ENCODE results near the gene FETUB. TPM values are rescaled to one million over a fixed set of nuclear protein-coding genes. Genes with fewer than 3 reads are reported as not detected.

Gene FETUB
- total RNA-seq, 2 experiments from 2014 or later = not detected

DNA sequence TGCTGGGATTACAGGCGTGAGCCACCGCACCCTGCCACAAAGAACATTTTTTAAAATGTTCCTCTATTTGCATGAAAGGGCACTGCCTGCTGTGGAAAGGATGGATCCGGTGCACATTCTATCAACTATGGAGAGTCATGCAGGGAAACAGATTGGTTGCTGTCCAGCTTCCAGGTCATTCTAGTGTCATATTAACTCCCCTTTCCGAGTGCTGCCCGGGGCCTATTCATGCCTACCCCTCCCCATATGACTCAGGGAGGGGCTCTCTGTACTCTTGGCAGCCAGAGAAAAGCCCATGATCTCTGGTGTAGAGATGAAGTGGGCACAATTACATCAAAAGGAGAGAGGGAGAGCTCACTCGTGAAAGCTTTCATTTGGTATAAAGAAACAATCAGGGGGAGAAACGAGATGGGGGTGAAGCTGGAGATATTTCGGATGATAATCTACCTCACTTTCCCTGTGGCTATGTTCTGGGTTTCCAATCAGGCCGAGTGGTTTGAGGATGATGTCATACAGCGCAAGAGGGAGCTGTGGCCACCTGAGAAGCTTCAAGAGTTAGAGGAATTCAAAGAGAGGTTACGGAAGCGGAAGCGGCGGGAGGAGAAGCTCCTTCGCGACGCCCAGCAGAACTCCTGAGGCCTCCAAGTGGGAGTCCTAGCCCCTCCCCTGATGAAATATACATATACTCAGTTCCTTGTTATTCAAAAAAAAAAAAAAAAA is 43.5 kb upstream of the FETUB start:
- POLR2A ChIA-PET = interaction anchor here (0.6 to 1.1 kb wide), 3 partner anchors 14 to 1435 kb away, joined by 3 to 4 read pairs (median 3); partner anchors contain the start of gene AHSG

DNA sequence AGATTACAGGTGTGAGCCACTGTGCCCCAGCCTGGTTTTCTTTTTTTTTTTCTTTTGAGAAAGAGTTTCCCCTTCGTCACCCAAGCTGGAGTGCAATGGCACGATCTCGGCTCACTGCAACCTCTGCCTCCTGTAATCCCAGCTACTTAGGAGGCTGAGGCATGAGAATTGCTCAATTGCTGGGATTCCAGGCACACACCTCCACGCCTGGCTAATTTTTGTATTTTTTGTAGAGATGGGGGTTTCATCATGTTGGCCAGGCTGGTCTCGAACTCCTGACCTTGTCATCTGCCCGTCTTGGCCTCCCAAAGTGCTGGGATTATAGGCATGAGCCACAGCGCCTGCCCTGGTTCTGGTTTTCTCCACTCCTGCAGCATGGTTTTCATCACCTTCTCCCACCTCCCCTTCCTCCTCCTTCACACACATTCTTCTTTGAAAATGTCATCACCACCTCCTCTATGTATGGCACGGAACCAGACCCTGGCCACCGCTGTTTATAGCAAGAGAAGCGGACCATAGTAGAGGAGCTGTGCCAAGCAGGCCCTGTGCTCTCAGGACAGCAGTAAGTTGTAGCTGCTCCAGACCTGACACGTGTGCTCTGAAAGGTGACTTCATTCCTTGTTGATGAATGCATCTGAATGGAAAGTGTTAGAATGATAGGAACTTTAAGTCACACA is 42.0 kb upstream of the FETUB start:
- no peaks in the 10 kb centered on the region for H3K9me3 ChIP-seq (ENCODE audit: low read length)
- no peaks in the 10 kb centered on the region for H3K36me3 ChIP-seq (ENCODE audit: insufficient read depth, low read length)
- ChIA-PET CTCF (ENCODE audit: unreplicated experiment) (no interaction called here), POLR2A (interaction anchor here (0.7 kb wide), 1 partner anchor 316 kb away, joined by 6 read pairs; no protein-coding TSS in a partner anchor)
- no peak overlapping the region for H3K4me2 ChIP-seq (ENCODE audit: low read length)
- no peak overlapping the region for H3K27ac ChIP-seq (ENCODE audit: low read depth, low read length, poor library complexity, severe bottlenecking)
- TF ChIP-seq, protein P1, sequence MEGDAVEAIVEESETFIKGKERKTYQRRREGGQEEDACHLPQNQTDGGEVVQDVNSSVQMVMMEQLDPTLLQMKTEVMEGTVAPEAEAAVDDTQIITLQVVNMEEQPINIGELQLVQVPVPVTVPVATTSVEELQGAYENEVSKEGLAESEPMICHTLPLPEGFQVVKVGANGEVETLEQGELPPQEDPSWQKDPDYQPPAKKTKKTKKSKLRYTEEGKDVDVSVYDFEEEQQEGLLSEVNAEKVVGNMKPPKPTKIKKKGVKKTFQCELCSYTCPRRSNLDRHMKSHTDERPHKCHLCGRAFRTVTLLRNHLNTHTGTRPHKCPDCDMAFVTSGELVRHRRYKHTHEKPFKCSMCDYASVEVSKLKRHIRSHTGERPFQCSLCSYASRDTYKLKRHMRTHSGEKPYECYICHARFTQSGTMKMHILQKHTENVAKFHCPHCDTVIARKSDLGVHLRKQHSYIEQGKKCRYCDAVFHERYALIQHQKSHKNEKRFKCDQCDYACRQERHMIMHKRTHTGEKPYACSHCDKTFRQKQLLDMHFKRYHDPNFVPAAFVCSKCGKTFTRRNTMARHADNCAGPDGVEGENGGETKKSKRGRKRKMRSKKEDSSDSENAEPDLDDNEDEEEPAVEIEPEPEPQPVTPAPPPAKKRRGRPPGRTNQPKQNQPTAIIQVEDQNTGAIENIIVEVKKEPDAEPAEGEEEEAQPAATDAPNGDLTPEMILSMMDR (conservative IDR thresholded peaks at IDR 0.05; ENCODE audit: low read length) = no peak
- no peak for TF ChIP-seq EZH2phosphoT487 (IDR thresholded peaks at IDR 0.05; ENCODE audit: borderline replicate concordance, low read depth, low read length)
- H3K9me2 ChIP-seq (ENCODE audit: insufficient read depth, low read length) = no peaks in the 10 kb centered on the region
- no peak for DNase-seq (ENCODE audit: low spot score)
- no peaks in the 10 kb centered on the region for H3K4me1 ChIP-seq (ENCODE audit: insufficient read depth, low read length, poor library complexity, severe bottlenecking)
- no peak overlapping the region for H2AFZ ChIP-seq (ENCODE audit: low read length)
- H3K4me3 ChIP-seq (ENCODE audit: low read depth, low read length, poor library complexity, severe bottlenecking) = no peak overlapping the region
- no peaks in the 10 kb centered on the region for H3K79me2 ChIP-seq (ENCODE audit: insufficient read depth, low read depth, low read length)
- H4K20me1 ChIP-seq (ENCODE audit: insufficient read depth, low read length) = no peaks in the 10 kb centered on the region
- intact Hi-C loops (cut with micrococcal nuclease; ENCODE audit: unreplicated experiment) = no loop called here
- no TSS peak for BruUV-seq (replicated peaks)

More for the DNA sequence above, 43.5 kb upstream of the FETUB start:
- no peaks in the 10 kb centered on the region for H3K79me2 ChIP-seq (ENCODE audit: insufficient read depth, low read depth, low read length)
- intact Hi-C loops (cut with micrococcal nuclease; ENCODE audit: unreplicated experiment) = no loop called here
- DNase-seq (ENCODE audit: low spot score) = no peak
- CTCF ChIA-PET (ENCODE audit: unreplicated experiment) = no interaction called here
- no peak overlapping the region for H2AFZ ChIP-seq (ENCODE audit: low read length)
- H3K4me1 ChIP-seq (ENCODE audit: insufficient read depth, low read length, poor library complexity, severe bottlenecking) = no peaks in the 10 kb centered on the region
- no TSS peak for BruUV-seq (replicated peaks)
- H3K36me3 ChIP-seq (ENCODE audit: insufficient read depth, low read length) = no peaks in the 10 kb centered on the region
- H3K27ac ChIP-seq (ENCODE audit: low read depth, low read length, poor library complexity, severe bottlenecking) = no peak overlapping the region
- no peak overlapping the region for H3K4me2 ChIP-seq (ENCODE audit: low read length)
- no peaks in the 10 kb centered on the region for H3K9me2 ChIP-seq (ENCODE audit: insufficient read depth, low read length)
- no peaks in the 10 kb centered on the region for H3K9me3 ChIP-seq (ENCODE audit: low read length)
- H3K4me3 ChIP-seq (ENCODE audit: low read depth, low read length, poor library complexity, severe bottlenecking) = no peak overlapping the region
- H4K20me1 ChIP-seq (ENCODE audit: insufficient read depth, low read length) = no peaks in the 10 kb centered on the region
- TF ChIP-seq EZH2phosphoT487 (IDR thresholded peaks at IDR 0.05; ENCODE audit: borderline replicate concordance, low read depth, low read length) = no peak
- TF ChIP-seq, protein P1 (conservative IDR thresholded peaks at IDR 0.05; ENCODE audit: low read length) = no peak

DNA sequence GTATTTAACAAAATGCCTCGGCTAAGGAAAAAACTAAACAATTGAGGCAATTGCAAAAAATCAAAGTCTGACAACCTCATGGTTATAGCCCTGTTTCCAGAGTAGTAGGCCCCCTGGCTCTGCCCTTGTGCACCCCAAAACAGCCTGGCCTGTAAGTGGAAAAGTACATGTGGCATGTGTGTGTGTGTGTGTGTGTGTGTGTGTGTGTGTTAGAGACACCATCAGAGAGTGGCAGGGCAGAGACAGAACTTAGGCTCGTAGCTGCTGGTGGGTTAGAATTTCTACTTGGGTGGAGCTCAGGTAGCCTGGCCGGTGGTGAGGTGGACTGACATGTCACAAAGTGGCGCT is 41.4 kb upstream of the FETUB start:
- no peak for DNase-seq (ENCODE audit: low spot score)
- CTCF ChIA-PET (ENCODE audit: unreplicated experiment) = no interaction called here
- POLR2A ChIA-PET = no interaction called here
- H3K9me3 ChIP-seq (ENCODE audit: low read length) = no peaks in the 10 kb centered on the region
- BruUV-seq (replicated peaks) = no TSS peak
- intact Hi-C loops (cut with micrococcal nuclease; ENCODE audit: unreplicated experiment) = no loop called here
- no peaks in the 10 kb centered on the region for H3K36me3 ChIP-seq (ENCODE audit: insufficient read depth, low read length)
- H3K79me2 ChIP-seq (ENCODE audit: insufficient read depth, low read depth, low read length) = no peaks in the 10 kb centered on the region
- TF ChIP-seq EZH2phosphoT487 (IDR thresholded peaks at IDR 0.05; ENCODE audit: borderline replicate concordance, low read depth, low read length) = no peak
- TF ChIP-seq, protein P1 (conservative IDR thresholded peaks at IDR 0.05; ENCODE audit: low read length) = no peak
- no peak overlapping the region for H3K4me3 ChIP-seq (ENCODE audit: low read depth, low read length, poor library complexity, severe bottlenecking)
- no peaks in the 10 kb centered on the region for H4K20me1 ChIP-seq (ENCODE audit: insufficient read depth, low read length)
- H3K9me2 ChIP-seq (ENCODE audit: insufficient read depth, low read length) = no peaks in the 10 kb centered on the region
- no peaks in the 10 kb centered on the region for H3K4me1 ChIP-seq (ENCODE audit: insufficient read depth, low read length, poor library complexity, severe bottlenecking)
- H2AFZ ChIP-seq (ENCODE audit: low read length) = no peak overlapping the region
- H3K27ac ChIP-seq (ENCODE audit: low read depth, low read length, poor library complexity, severe bottlenecking) = no peak overlapping the region
- H3K4me2 ChIP-seq (ENCODE audit: low read length) = no peak overlapping the region

All from OCI-LY7 (cell line).